DOHH2 (cell line): Measurements from ENCODE around the gene ABHD12B.

ENCODE experiments used
- EZH2phosphoT487 ChIP-seq: fragments of 200-600 bp; sonication (generic); IDR thresholded peaks from 2 replicates; pipeline ENCODE4 v1.6.1; 2017; ENCODE audit warnings: borderline replicate concordance, mild to moderate bottlenecking, antibody characterized with exemption, low read length, moderate library complexity, mixed read lengths
- TF ChIP-seq, protein P1 (sequence below): fragments of 200-600 bp; sonication (generic); IDR thresholded peaks from one replicate; pipeline ENCODE4 v1.5.1; 2014; ENCODE audit warnings: antibody characterized with exemption, mild to moderate bottlenecking, low read depth, low read length; ENCODE audit not compliant: poor library complexity, severe bottlenecking

DNA sequence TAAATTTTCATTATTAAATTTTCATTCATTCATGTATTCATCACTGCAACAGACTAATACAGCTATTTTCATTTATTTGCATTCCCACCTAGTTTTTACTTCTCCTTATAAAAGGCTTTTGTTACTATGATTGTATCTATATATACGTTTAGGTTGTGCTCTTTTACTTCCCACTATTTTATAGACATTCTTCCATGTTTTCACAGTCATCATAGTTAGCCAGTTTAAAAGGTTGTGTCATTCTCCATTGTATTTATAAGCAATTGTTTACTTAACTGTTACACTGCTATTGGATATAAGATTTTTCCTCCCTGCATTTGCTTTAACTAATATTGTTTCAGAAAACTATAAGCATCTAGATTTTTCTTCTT is 12.0 kb downstream of the ABHD12B start:
- TF ChIP-seq EZH2phosphoT487: no peak
- TF ChIP-seq, protein P1, sequence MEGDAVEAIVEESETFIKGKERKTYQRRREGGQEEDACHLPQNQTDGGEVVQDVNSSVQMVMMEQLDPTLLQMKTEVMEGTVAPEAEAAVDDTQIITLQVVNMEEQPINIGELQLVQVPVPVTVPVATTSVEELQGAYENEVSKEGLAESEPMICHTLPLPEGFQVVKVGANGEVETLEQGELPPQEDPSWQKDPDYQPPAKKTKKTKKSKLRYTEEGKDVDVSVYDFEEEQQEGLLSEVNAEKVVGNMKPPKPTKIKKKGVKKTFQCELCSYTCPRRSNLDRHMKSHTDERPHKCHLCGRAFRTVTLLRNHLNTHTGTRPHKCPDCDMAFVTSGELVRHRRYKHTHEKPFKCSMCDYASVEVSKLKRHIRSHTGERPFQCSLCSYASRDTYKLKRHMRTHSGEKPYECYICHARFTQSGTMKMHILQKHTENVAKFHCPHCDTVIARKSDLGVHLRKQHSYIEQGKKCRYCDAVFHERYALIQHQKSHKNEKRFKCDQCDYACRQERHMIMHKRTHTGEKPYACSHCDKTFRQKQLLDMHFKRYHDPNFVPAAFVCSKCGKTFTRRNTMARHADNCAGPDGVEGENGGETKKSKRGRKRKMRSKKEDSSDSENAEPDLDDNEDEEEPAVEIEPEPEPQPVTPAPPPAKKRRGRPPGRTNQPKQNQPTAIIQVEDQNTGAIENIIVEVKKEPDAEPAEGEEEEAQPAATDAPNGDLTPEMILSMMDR: no peak
